GM12892 (cell line): ENCODE results near the gene PER3.

Experiments used
- DNase-seq: peaks from one replicate; pipeline ENCODE4 v3.0.0; 2011; ENCODE audit not compliant: insufficient read length
- FAIRE-seq: peaks from 2 replicates; lab custom pipeline; 2011; peaks lifted over from hg19 to GRCh38; lab: Jason Lieb, UNC
- POLR2A ChIP-seq: IDR thresholded peaks from 2 replicates; pipeline ENCODE4 v1.6.1; 2011; ENCODE audit warnings: low read depth, low read length, control low read depth
- POLR2AphosphoS5 ChIP-seq: IDR thresholded peaks from 2 replicates; pipeline ENCODE4 v1.6.1; 2011; ENCODE audit warnings: low read depth, low read length, control low read depth
- TAF1 ChIP-seq: IDR thresholded peaks from 2 replicates; pipeline ENCODE4 v1.6.1; 2011; ENCODE audit warnings: low read depth, mild to moderate bottlenecking, control low read depth, low read length, borderline replicate concordance

Gene PER3

GRCh38 chr1:7863756-7864328, 79.8 kb downstream of the PER3 start:
- TF ChIP-seq TAF1 (no peak), POLR2A (no peak), POLR2AphosphoS5 (no peak)
- DNase-seq (no peak), FAIRE-seq (no peak)

DNA sequence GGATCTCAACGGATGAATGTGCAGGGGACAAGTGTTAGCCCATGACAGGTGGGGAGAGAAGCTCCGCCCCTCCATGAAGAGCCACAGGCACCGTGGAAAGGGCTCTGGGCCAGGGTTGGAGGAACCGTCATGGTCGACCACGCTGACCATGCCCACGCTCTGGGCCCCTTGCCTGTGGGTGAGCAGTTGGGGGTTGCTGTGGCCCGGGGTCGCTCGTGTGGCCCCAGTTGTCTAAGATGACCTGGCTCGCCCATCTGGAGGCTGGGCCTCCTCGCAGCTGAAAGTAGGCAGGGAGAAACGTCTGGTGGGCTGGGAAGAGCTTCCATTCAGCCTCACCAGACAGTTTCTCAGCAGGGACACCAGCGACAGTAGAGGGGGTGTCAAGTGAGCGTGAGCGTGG, 81.9 kb downstream of the PER3 start:
- no peak for TF ChIP-seq POLR2AphosphoS5
- TF ChIP-seq TAF1 = no peak
- TF ChIP-seq POLR2A = no peak
- no peak for FAIRE-seq
- DNase-seq = no peak

- no peak for TF ChIP-seq TAF1
- no peak for TF ChIP-seq POLR2A
- TF ChIP-seq POLR2AphosphoS5 = no peak
- FAIRE-seq = no peak
- DNase-seq = no peak
These were observed 84.1 kb downstream of the PER3 start for GRCh38 chr1:7868070-7868780.

DNA sequence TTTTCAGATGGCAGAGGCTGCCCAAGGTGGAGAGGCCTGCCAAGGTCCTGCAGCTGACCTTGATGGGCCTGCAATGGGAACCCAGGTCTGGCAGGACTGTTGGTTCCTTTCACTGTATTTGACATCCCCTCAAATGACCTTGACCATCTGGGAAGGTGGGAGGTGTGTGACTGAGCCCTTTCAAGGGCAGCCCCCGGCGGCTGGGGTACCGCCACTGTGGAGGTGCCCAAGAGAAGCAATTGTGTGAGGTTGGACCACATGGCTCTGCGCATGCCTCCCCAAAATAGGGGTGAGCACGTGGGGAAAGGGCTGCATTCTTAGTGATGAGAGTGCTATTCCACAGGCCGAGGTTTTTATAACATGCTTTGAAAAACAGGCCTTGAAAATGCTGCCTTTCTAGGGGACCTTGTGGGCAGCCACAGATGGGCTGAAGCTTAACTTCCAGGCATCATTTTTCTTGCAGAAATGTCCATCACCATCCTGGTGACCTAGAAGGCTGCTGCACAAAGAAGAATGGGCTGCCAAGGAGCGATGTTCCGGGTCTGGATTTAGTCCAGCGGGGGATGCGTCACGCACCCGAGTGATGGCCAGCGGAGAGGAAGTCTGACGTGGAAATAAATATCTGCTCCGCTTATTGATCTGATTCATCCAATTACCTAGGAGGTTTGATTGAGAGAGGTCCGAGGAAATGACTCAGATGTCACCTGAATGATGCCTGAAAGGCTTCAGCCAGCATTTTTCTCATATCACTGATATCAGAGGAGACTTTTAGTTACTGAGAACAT, 85.2 kb downstream of the PER3 start:
- DNase-seq (no peak), FAIRE-seq (no peak)
- TF ChIP-seq POLR2A (no peak), TAF1 (no peak), POLR2AphosphoS5 (no peak)

- no peak for TF ChIP-seq TAF1
- TF ChIP-seq POLR2AphosphoS5 = no peak
- TF ChIP-seq POLR2A = no peak
- FAIRE-seq = no peak
- no peak for DNase-seq
These were observed 87.0 kb downstream of the PER3 start for GRCh38 chr1:7871136-7871535.

- DNase-seq (no peak), FAIRE-seq (no peak)
These were observed 90.0 kb downstream of the PER3 start for GRCh38 chr1:7873801-7874795.

DNA sequence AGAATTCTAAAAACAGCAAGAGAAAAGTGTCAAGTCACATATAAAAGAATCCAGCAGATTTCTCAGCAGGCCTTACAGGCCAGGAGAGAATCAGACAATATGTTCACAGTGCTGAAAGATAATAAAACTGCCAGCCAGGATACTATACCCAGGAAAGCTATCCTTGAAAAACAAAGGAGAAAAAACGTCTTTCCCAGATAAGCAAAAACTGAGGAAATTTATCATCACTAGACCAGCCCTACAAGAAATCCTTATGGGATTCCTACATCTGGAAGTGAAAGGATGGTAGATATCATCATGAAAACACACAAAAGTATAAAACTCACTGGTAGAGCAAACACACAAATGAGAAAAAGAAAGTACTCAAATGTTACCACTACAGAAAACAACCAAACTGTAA, 93.9 kb downstream of the PER3 start:
- DNase-seq (no peak), FAIRE-seq (no peak)
- TF ChIP-seq POLR2AphosphoS5 (no peak), POLR2A (no peak)

More at GRCh38 chr1:7873801-7874795, 90.0 kb downstream of the PER3 start:
- no peak for TF ChIP-seq POLR2A
- TF ChIP-seq TAF1 = no peak
- no peak for TF ChIP-seq POLR2AphosphoS5

- DNase-seq = no peak
- TF ChIP-seq POLR2A (no peak), POLR2AphosphoS5 (no peak), TAF1 (no peak)
- no peak for FAIRE-seq
These were observed 95.1 kb downstream of the PER3 start for GRCh38 chr1:7879228-7879627.

DNA sequence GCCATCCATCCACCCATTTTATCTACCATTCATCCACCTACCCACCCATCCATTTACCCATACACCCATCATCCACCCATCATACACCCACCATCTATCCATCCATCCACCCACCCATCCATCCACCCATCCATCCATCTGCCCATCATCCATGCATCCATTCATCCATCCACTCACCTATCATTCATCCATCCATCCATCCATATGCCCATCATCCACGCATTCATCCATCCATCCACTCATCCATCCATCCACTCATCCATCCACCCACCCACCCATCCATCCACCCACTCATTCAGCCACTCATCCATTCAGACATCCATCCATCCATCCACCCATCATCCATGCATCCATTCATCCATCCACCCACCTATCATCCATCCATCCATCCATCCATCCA, 100.7 kb downstream of the PER3 start:
- DNase-seq (no peak), FAIRE-seq (no peak)
- no peak for TF ChIP-seq POLR2AphosphoS5
- TF ChIP-seq TAF1 = no peak
- no peak for TF ChIP-seq POLR2A

DNA sequence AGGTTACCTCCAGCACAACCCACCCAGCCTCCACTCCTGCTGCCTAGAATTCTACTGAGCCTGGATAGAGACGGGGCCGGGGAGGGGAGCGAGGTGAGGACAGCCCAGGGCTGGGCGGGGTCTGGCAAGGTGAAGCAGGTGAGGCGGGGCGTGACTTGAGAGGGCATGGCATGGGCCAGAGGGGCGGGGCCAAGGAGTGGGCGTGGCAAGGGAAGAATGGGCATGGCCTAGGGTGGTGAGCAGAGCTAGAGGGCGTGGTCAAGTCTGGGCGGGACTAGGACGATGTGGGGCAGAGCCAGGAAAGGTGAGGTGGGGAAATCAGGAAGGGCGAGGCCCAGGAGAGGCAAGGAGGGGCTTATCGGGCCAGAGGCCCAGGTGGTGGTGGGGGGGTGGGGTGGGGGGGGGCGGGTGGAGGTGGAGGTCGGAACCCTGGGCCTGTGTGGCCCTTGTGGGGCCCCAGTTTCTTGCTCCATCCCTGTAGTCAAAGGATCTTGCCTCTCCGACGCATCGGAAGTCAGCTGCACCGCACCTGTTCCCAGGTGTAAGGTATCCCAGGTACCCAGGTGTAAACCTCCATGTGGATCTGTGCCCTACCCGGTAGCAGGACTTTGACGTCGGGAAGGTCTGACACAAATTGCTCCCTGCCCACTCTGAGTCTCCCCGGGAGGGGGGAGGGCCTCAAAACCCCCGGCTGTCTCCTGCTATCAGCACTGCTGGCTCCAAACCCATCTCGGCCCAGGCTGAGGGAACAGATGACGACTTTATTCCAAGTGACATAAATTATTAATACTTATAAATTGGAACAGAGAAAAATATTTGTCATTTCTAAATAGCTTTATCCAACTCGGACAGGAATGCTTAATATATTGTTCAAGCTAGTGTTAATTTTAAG, 101.7 kb downstream of the PER3 start:
- FAIRE-seq (no peak), DNase-seq (no peak)
- no peak for TF ChIP-seq POLR2A
- TF ChIP-seq POLR2AphosphoS5 = no peak
- no peak for TF ChIP-seq TAF1

- DNase-seq (no peak), FAIRE-seq (no peak)
These were observed 102.3 kb downstream of the PER3 start for GRCh38 chr1:7886405-7886745.

More at GRCh38 chr1:7886405-7886745, 102.3 kb downstream of the PER3 start:
- no peak for TF ChIP-seq TAF1
- no peak for TF ChIP-seq POLR2A
- TF ChIP-seq POLR2AphosphoS5 = no peak
